Measurements from ENCODE around the gene PRSS12. TPM values are rescaled to one million over a fixed set of nuclear protein-coding genes. Genes with fewer than 3 reads are reported as not detected.

Gene PRSS12
- total and polyA plus RNA-seq, 2 donors (not counting 3 experiments of a cell fraction or from before 2014, with no cell fraction given): 0.22 to 0.55 TPM

GRCh38 chr4:118335774-118336173 is 17.0 kb downstream of the PRSS12 start:
- Histone ChIP-seq H3K9me3 (replicated peaks; ENCODE audit: control insufficient read depth, insufficient read depth, low read length) (no peaks in the 10 kb centered on the region), H3K4me2 (ENCODE audit: insufficient read depth, low read length) (no peak overlapping the region), H3K27ac (ENCODE audit: insufficient read depth, low read depth, low read length) (no peak overlapping the region), H3K4me3 (replicated peaks in 1 of 3; ENCODE audit: insufficient read depth in 1 of 3, low read depth in 1 of 3, low read length in 3 of 3) (no peak overlapping the region), H3K4me1 (ENCODE audit: control insufficient read depth, extremely low read depth, insufficient read depth, low read length) (peaks cover 12% of the 10 kb centered on the region), H3K9ac (replicated peaks; ENCODE audit: extremely low read depth, insufficient read depth, low read length) (no peak overlapping the region), H4K20me1 (replicated peaks; ENCODE audit: control insufficient read depth, extremely low read depth, insufficient read depth, low read length) (no peaks in the 10 kb centered on the region), H2AFZ (ENCODE audit: low read depth, low read length) (no peak overlapping the region), H3K36me3 (ENCODE audit: control insufficient read depth in 2 of 2, extremely low read depth in 1 of 2, insufficient read depth in 2 of 2, low read length in 2 of 2) (no peaks in the 10 kb centered on the region), H3K9me1 (replicated peaks; ENCODE audit: control insufficient read depth, extremely low read depth, insufficient read depth, low read length) (no peaks in the 10 kb centered on the region), H3K27me3 (ENCODE audit: control insufficient read depth in 2 of 2, insufficient read depth in 2 of 2, low read length in 2 of 2) (no peaks in the 10 kb centered on the region), H3K79me2 (ENCODE audit: control insufficient read depth, insufficient read depth, low read length) (no peaks in the 10 kb centered on the region)
- TF ChIP-seq MYC (IDR thresholded peaks at IDR 0.05; ENCODE audit: low read depth, low read length) (no peak), POLR2AphosphoS5 (IDR thresholded peaks at IDR 0.05; ENCODE audit: insufficient read depth, low read depth, low read length) (no peak), JUN (IDR thresholded peaks at IDR 0.05; ENCODE audit: borderline replicate concordance, insufficient read depth, insufficient read length, low read depth) (no peak), POLR2A (IDR thresholded peaks at IDR 0.05; ENCODE audit: low read depth, low read length) (no peak), CTCF (IDR thresholded peaks at IDR 0.05; ENCODE audit: extremely low read depth in 1 of 2, insufficient read depth in 1 of 2, low read depth in 1 of 2, low read length in 2 of 2) (no peak), GATA2 (IDR thresholded peaks at IDR 0.05; ENCODE audit: insufficient read depth, insufficient read length, low read depth, low read length) (no peak), EZH2 (IDR thresholded peaks at IDR 0.05; ENCODE audit: borderline replicate concordance, low read depth, low read length, severe bottlenecking) (no peak), MAX (IDR thresholded peaks at IDR 0.05; ENCODE audit: insufficient read depth, insufficient read length) (no peak), FOS (IDR thresholded peaks at IDR 0.05; ENCODE audit: borderline replicate concordance, insufficient read depth, low read length) (no peak)
- ChIA-PET CTCF (no interaction called here), POLR2A (no interaction called here)
- FAIRE-seq (no peak), DNase-seq (ENCODE audit: low read depth, low spot score) (no peak)
- intact Hi-C loops (cut with micrococcal nuclease): no loop called here
- no TSS peak for BruUV-seq (replicated peaks)
- dilution Hi-C loops (cut with MboI; ENCODE audit: extremely low pct_ligation_motif_present, low sequenced_read_pairs): no loop called here

All from endothelial cell of umbilical vein (primary cell).